Anterior cingulate cortex (tissue), 58 donors: ENCODE measurements around the gene MOSMO.
A peak's percentile ranks its signal among the peaks of the same experiment; 100 is the strongest.

ENCODE experiments used
- DNase-seq, 58 donors: peaks; one replicate each; lab custom pipeline; 2025; lab: John Stamatoyannopoulos, UW

MOSMO gene

GRCh38 chr16:22007509-22008214, at the start of gene MOSMO:
MOSMO (plus strand) TSS chr16:22008111; CDS start chr16:22008302, 191 bp downstream.
- peak in 56 of 58 donors; percentile 24 to 83 (median 66) for DNase-seq

GRCh38 chr16:21959050-21959449, 48.9 kb upstream of the MOSMO start:
- DNase-seq, result no peak

GRCh38 chr16:21962475-21962874, 45.4 kb upstream of the MOSMO start:
- no peak for DNase-seq

- no peak for DNase-seq
Measured at GRCh38 chr16:21963887-21964286, 44.0 kb upstream of the MOSMO start.

- no peak for DNase-seq
Measured at GRCh38 chr16:21964353-21964752, 43.6 kb upstream of the MOSMO start.

GRCh38 chr16:21971856-21972255, 36.1 kb upstream of the MOSMO start:
- DNase-seq, result peak in 4 of 58 donors; percentile 4 to 22 (median 8)

- no peak for DNase-seq
Measured at GRCh38 chr16:21973945-21974344, 34.0 kb upstream of the MOSMO start.

- DNase-seq, result no peak
Measured at GRCh38 chr16:21980032-21980431, 27.9 kb upstream of the MOSMO start.

GRCh38 chr16:21982108-21982507, 25.8 kb upstream of the MOSMO start:
- no peak for DNase-seq

- DNase-seq, result no peak
Measured at GRCh38 chr16:21984062-21984461, 23.8 kb upstream of the MOSMO start.

- no peak for DNase-seq
Measured at GRCh38 chr16:21985524-21985923, 22.4 kb upstream of the MOSMO start.

GRCh38 chr16:21986692-21987246, 21.1 kb upstream of the MOSMO start:
- no peak for DNase-seq

GRCh38 chr16:21987498-21987897, 20.4 kb upstream of the MOSMO start:
- DNase-seq, result no peak

GRCh38 chr16:21989133-21989532, 18.8 kb upstream of the MOSMO start:
- no peak for DNase-seq

GRCh38 chr16:21989751-21990150, 18.2 kb upstream of the MOSMO start:
- no peak for DNase-seq

- no peak for DNase-seq
Measured at GRCh38 chr16:21990381-21990944, 17.4 kb upstream of the MOSMO start.

GRCh38 chr16:21991621-21992020, 16.3 kb upstream of the MOSMO start:
- no peak for DNase-seq

GRCh38 chr16:21994856-21995465, 12.9 kb upstream of the MOSMO start:
- DNase-seq, result no peak

GRCh38 chr16:21996923-21997696, 10.8 kb upstream of the MOSMO start:
- DNase-seq, result no peak

GRCh38 chr16:21997697-21998480, 10.0 kb upstream of the MOSMO start:
- DNase-seq, result no peak
